Measurements from ENCODE around the gene GPC4. TPM values are rescaled to one million over a fixed set of nuclear protein-coding genes. Genes with fewer than 3 reads are reported as not detected.

The GPC4 gene
- total and polyA plus RNA-seq, 9 of the 15 experiments (the other 6 are each of a cell fraction or from before 2014, with no cell fraction given), result 0.11 TPM; not detected in 8

DNA sequence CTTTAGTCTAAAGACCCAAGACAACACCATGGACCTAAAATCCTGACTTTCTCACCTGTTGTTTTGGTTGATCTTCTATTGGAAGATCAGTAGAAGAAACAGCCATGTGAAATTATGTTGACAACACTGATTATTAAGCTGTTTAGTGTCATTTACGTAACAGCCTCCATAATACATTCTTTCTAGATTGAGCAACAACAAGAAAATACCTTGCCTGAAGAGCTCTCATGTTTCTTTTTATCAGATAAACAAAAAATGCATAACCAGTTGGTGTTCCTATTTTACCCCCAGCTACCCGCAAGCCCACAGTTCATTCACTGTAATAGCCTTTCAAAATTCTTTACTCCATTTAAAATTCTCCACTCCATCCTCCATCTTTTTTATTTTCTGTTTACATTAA, 20.5 kb downstream of the GPC4 start:
- intact Hi-C loops (cut with micrococcal nuclease), result no loop called here
- Histone ChIP-seq H3K4me1 (replicated peaks in 1 of 2; ENCODE audit: control insufficient read depth in 2 of 2, insufficient read depth in 2 of 2, low read length in 2 of 2) (no peaks in the 10 kb centered on the region), H3K9me1 (ENCODE audit: control insufficient read depth, insufficient read depth, low read length) (no peaks in the 10 kb centered on the region), H3K36me3 (ENCODE audit: control insufficient read depth, insufficient read depth, low read length) (no peaks in the 10 kb centered on the region), H3K9ac (ENCODE audit: insufficient read depth in 1 of 2, low read depth in 2 of 2, low read length in 2 of 2) (no peak overlapping the region), H2AFZ (ENCODE audit: low read depth, low read length) (no peak overlapping the region), H3K27ac (ENCODE audit: extremely low read depth, low read depth, low read length) (no peak overlapping the region), H4K20me1 (replicated peaks; ENCODE audit: control insufficient read depth, insufficient read depth, low read length) (no peaks in the 10 kb centered on the region), H3K79me2 (ENCODE audit: control insufficient read depth, insufficient read depth, low read length) (no peaks in the 10 kb centered on the region), H3K9me3 (replicated peaks; ENCODE audit: control insufficient read depth, insufficient read depth, low read depth, low read length) (no peaks in the 10 kb centered on the region), H3K27me3 (ENCODE audit: control insufficient read depth in 2 of 2, insufficient read depth in 2 of 2, low read length in 2 of 2) (no peaks in the 10 kb centered on the region), H3K4me2 (ENCODE audit: insufficient read depth, low read length) (no peak overlapping the region), H3K4me3 (no peak overlapping the region)
- ChIA-PET POLR2A (no interaction called here), CTCF (ENCODE audit: low intra/inter-chr PET ratio) (no interaction called here)
- BruUV-seq (replicated peaks), result no TSS peak
- DNase-seq (ENCODE audit: extremely low read depth in 1 of 4, low spot score in 3 of 4) (no peak), ATAC-seq (no peak), FAIRE-seq (no peak)
- 0% methylated on average over 2 of the region's 2 CpGs for WGBS (ENCODE audit: insufficient coverage, low coverage, missing lambda C conversion rate)
- in situ Hi-C loops (cut with MboI), result no loop called here
- no peak for TF ChIP-seq ZNF696 (CRISPR knock-in tag; conservative IDR thresholded peaks at IDR 0.05)
- TF ChIP-seq, protein P1, sequence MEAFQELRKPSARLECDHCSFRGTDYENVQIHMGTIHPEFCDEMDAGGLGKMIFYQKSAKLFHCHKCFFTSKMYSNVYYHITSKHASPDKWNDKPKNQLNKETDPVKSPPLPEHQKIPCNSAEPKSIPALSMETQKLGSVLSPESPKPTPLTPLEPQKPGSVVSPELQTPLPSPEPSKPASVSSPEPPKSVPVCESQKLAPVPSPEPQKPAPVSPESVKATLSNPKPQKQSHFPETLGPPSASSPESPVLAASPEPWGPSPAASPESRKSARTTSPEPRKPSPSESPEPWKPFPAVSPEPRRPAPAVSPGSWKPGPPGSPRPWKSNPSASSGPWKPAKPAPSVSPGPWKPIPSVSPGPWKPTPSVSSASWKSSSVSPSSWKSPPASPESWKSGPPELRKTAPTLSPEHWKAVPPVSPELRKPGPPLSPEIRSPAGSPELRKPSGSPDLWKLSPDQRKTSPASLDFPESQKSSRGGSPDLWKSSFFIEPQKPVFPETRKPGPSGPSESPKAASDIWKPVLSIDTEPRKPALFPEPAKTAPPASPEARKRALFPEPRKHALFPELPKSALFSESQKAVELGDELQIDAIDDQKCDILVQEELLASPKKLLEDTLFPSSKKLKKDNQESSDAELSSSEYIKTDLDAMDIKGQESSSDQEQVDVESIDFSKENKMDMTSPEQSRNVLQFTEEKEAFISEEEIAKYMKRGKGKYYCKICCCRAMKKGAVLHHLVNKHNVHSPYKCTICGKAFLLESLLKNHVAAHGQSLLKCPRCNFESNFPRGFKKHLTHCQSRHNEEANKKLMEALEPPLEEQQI (IDR thresholded peaks at IDR 0.05), result no peak
- TF ChIP-seq ZNF282 (CRISPR knock-in tag; IDR thresholded peaks at IDR 0.05), result no peak
- no peak for TF ChIP-seq FOXM1 (IDR thresholded peaks at IDR 0.05; ENCODE audit: low read depth)
- no peak for TF ChIP-seq FOXM1 (CRISPR knock-in tag; IDR thresholded peaks at IDR 0.05; ENCODE audit: low read depth)
- TF ChIP-seq BDP1 (IDR thresholded peaks at IDR 0.05; ENCODE audit: insufficient read depth, insufficient read length), result no peak
- TF ChIP-seq E2F8 (IDR thresholded peaks at IDR 0.05; ENCODE audit: low read depth, partially characterized antibody), result no peak
- no peak for TF ChIP-seq NFIC (IDR thresholded peaks at IDR 0.05)
- TF ChIP-seq ELF4 (CRISPR knock-in tag; IDR thresholded peaks at IDR 0.05), result no peak
- TF ChIP-seq, protein P2, sequence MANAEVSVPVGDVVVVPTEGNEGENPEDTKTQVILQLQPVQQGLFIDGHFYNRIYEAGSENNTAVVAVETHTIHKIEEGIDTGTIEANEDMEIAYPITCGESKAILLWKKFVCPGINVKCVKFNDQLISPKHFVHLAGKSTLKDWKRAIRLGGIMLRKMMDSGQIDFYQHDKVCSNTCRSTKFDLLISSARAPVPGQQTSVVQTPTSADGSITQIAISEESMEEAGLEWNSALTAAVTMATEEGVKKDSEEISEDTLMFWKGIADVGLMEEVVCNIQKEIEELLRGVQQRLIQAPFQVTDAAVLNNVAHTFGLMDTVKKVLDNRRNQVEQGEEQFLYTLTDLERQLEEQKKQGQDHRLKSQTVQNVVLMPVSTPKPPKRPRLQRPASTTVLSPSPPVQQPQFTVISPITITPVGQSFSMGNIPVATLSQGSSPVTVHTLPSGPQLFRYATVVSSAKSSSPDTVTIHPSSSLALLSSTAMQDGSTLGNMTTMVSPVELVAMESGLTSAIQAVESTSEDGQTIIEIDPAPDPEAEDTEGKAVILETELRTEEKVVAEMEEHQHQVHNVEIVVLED (CRISPR knock-in tag; IDR thresholded peaks at IDR 0.05), result no peak
- TF ChIP-seq, protein P3, sequence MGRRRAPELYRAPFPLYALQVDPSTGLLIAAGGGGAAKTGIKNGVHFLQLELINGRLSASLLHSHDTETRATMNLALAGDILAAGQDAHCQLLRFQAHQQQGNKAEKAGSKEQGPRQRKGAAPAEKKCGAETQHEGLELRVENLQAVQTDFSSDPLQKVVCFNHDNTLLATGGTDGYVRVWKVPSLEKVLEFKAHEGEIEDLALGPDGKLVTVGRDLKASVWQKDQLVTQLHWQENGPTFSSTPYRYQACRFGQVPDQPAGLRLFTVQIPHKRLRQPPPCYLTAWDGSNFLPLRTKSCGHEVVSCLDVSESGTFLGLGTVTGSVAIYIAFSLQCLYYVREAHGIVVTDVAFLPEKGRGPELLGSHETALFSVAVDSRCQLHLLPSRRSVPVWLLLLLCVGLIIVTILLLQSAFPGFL (CRISPR knock-in tag; IDR thresholded peaks at IDR 0.05), result no peak
- TF ChIP-seq ZNF253 (CRISPR knock-in tag; conservative IDR thresholded peaks at IDR 0.05), result no peak
- no peak for TF ChIP-seq HDAC2 (IDR thresholded peaks at IDR 0.05)
- no peak for TF ChIP-seq FOXJ3 (CRISPR knock-in tag; IDR thresholded peaks at IDR 0.05)
- TF ChIP-seq, protein P4, sequence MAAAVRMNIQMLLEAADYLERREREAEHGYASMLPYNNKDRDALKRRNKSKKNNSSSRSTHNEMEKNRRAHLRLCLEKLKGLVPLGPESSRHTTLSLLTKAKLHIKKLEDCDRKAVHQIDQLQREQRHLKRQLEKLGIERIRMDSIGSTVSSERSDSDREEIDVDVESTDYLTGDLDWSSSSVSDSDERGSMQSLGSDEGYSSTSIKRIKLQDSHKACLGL (CRISPR knock-in tag; IDR thresholded peaks at IDR 0.05; ENCODE audit: borderline replicate concordance, poor library complexity, severe bottlenecking), result no peak
- no peak for TF ChIP-seq CBX3 (IDR thresholded peaks at IDR 0.05; ENCODE audit: borderline replicate concordance in 1 of 2, low read length in 2 of 2)

Measured in K562 (cell line).